H1 (cell line): Measurements from ENCODE around the gene UBE2M. TPM values are rescaled to one million over a fixed set of nuclear protein-coding genes. Genes with fewer than 3 reads are reported as not detected.

Experiments used
- BRCA1 ChIP-seq: IDR thresholded peaks from 2 replicates; pipeline ENCODE4 v1.6.1; 2012; ENCODE audit warnings: low read depth, low read length, improper control_type of control experiment
- CEBPB ChIP-seq: IDR thresholded peaks from 2 replicates; pipeline ENCODE4 v1.6.1; 2012; ENCODE audit warnings: low read depth, low read length
- HDAC6 ChIP-seq: IDR thresholded peaks from one replicate; pipeline ENCODE4 v1.7.1; 2012; ENCODE audit warnings: low read depth, mild to moderate bottlenecking, inconsistent platforms, low read length, moderate library complexity
- KDM1A ChIP-seq: fragments of 200-600, 300-600 bp; sonication (generic); IDR thresholded peaks from 2 replicates; pipeline ENCODE4 v1.7.1; 2016; ENCODE audit warnings: mild to moderate bottlenecking, low read length, borderline replicate concordance
- KDM5A ChIP-seq: fragments of 200-600 bp; IDR thresholded peaks from 2 replicates; pipeline ENCODE4 v1.7.1; 2012; ENCODE audit warnings: mild to moderate bottlenecking, low read length, inconsistent platforms, mixed read lengths
- NANOG ChIP-seq: IDR thresholded peaks from 2 replicates; pipeline ENCODE4 v1.6.1; 2011; ENCODE audit warnings: low read length, low read depth, mild to moderate bottlenecking, inconsistent platforms; ENCODE audit not compliant: insufficient read depth, poor library complexity, severe bottlenecking
- polyA plus RNA-seq, 7 experiments: library from polyadenylated mRNA; depleted of rRNA in 3 of 7; stranded (reverse) in 5 of 7; unstranded in 2 of 7; fragments of >200 nt in 5 of 7; fragments of 200-250 nt in 2 of 7; gene quantifications; 1 replicate in 5 of 7; 2 replicates in 1 of 7; 4 replicates in 1 of 7; pipeline versions ENCODE4 v1.2.1 to v1.2.3, GENCODE V29; 2011 to 2013; ENCODE audit warnings: missing spikeins in 2 of 7, mixed read lengths in 2 of 7
- total RNA-seq: library from RNA; stranded (reverse); fragmentation: NEBNext Ultra II Directional; extraction: Animal tissue kit (Norgen Biotek cat#: 25700); gene quantifications from 2 replicates; pipeline ENCODE4 v1.2.1, GENCODE V29; 2021
- TF ChIP-seq, protein P1 (sequence below): fragments of 300-600 bp; sonication (generic); IDR thresholded peaks from 2 replicates; pipeline ENCODE4 v1.7.1; 2012; ENCODE audit warnings: low read length, moderate library complexity, mild to moderate bottlenecking, inconsistent platforms; ENCODE audit not compliant: insufficient replicate concordance

The UBE2M gene
- total and polyA plus RNA-seq, 2 of the 8 experiments (the other 6 are each of a cell fraction or from before 2014, with no cell fraction given), result 93.8 to 114 TPM

DNA sequence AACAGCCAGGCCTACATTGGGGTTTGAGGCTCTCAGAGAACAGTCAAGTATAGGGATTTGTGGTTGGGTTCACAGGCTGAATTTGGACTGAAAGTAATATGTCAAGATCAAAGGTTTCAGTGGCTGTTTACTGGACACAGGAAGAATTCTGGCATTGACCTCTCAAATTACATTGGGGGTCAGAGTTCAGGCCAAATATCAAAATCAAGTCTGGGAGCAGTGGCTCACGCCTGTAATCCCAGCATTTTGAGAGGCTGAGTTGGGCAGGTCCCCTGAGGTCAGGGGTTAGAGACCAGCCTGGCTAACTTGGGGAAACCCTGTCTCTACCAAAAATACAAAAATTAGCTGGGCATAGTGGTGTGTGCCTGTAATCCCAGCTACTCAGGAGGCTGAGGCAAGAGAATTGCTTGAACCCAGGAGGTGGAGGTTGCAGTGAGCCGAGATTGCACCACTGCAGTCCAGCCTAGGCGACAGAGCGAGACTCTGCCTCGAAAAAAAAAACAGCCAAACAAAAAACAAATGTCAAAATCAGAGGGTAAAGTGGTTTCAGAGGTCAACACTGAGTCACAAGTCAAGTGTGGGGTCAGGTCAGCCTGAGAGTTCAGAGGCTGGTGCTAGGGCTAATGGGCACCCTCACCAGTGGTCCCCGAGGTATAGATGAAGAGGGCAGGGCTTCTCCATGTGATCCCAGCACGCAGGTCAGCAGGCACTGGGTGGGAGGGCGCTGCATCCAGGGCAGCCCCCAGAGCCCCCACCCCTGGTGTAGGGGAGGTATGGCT lies 48.1 kb downstream of the UBE2M start (continued):
- TF ChIP-seq, protein P1, sequence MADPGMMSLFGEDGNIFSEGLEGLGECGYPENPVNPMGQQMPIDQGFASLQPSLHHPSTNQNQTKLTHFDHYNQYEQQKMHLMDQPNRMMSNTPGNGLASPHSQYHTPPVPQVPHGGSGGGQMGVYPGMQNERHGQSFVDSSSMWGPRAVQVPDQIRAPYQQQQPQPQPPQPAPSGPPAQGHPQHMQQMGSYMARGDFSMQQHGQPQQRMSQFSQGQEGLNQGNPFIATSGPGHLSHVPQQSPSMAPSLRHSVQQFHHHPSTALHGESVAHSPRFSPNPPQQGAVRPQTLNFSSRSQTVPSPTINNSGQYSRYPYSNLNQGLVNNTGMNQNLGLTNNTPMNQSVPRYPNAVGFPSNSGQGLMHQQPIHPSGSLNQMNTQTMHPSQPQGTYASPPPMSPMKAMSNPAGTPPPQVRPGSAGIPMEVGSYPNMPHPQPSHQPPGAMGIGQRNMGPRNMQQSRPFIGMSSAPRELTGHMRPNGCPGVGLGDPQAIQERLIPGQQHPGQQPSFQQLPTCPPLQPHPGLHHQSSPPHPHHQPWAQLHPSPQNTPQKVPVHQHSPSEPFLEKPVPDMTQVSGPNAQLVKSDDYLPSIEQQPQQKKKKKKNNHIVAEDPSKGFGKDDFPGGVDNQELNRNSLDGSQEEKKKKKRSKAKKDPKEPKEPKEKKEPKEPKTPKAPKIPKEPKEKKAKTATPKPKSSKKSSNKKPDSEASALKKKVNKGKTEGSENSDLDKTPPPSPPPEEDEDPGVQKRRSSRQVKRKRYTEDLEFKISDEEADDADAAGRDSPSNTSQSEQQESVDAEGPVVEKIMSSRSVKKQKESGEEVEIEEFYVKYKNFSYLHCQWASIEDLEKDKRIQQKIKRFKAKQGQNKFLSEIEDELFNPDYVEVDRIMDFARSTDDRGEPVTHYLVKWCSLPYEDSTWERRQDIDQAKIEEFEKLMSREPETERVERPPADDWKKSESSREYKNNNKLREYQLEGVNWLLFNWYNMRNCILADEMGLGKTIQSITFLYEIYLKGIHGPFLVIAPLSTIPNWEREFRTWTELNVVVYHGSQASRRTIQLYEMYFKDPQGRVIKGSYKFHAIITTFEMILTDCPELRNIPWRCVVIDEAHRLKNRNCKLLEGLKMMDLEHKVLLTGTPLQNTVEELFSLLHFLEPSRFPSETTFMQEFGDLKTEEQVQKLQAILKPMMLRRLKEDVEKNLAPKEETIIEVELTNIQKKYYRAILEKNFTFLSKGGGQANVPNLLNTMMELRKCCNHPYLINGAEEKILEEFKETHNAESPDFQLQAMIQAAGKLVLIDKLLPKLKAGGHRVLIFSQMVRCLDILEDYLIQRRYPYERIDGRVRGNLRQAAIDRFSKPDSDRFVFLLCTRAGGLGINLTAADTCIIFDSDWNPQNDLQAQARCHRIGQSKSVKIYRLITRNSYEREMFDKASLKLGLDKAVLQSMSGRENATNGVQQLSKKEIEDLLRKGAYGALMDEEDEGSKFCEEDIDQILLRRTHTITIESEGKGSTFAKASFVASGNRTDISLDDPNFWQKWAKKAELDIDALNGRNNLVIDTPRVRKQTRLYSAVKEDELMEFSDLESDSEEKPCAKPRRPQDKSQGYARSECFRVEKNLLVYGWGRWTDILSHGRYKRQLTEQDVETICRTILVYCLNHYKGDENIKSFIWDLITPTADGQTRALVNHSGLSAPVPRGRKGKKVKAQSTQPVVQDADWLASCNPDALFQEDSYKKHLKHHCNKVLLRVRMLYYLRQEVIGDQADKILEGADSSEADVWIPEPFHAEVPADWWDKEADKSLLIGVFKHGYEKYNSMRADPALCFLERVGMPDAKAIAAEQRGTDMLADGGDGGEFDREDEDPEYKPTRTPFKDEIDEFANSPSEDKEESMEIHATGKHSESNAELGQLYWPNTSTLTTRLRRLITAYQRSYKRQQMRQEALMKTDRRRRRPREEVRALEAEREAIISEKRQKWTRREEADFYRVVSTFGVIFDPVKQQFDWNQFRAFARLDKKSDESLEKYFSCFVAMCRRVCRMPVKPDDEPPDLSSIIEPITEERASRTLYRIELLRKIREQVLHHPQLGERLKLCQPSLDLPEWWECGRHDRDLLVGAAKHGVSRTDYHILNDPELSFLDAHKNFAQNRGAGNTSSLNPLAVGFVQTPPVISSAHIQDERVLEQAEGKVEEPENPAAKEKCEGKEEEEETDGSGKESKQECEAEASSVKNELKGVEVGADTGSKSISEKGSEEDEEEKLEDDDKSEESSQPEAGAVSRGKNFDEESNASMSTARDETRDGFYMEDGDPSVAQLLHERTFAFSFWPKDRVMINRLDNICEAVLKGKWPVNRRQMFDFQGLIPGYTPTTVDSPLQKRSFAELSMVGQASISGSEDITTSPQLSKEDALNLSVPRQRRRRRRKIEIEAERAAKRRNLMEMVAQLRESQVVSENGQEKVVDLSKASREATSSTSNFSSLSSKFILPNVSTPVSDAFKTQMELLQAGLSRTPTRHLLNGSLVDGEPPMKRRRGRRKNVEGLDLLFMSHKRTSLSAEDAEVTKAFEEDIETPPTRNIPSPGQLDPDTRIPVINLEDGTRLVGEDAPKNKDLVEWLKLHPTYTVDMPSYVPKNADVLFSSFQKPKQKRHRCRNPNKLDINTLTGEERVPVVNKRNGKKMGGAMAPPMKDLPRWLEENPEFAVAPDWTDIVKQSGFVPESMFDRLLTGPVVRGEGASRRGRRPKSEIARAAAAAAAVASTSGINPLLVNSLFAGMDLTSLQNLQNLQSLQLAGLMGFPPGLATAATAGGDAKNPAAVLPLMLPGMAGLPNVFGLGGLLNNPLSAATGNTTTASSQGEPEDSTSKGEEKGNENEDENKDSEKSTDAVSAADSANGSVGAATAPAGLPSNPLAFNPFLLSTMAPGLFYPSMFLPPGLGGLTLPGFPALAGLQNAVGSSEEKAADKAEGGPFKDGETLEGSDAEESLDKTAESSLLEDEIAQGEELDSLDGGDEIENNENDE, result no peak
- no peak for TF ChIP-seq HDAC6
- no peak for TF ChIP-seq CEBPB
- no peak for TF ChIP-seq NANOG
- TF ChIP-seq KDM1A, result no peak
- TF ChIP-seq KDM5A, result no peak
- TF ChIP-seq BRCA1, result no peak
